ENCODE data around the gene NNAT.

- TF ChIP-seq CTCF (conservative IDR thresholded peaks at IDR 0.05), result no peak
- TF ChIP-seq EZH2 (IDR thresholded peaks at IDR 0.05; ENCODE audit: low read depth), result no peak
Measured at GRCh38 chr20:37490663-37491350, 30.2 kb upstream of the NNAT start.

Data from PC-9 (cell line).